Measurements from ENCODE around the gene IQSEC3.

The IQSEC3 gene

DNA sequence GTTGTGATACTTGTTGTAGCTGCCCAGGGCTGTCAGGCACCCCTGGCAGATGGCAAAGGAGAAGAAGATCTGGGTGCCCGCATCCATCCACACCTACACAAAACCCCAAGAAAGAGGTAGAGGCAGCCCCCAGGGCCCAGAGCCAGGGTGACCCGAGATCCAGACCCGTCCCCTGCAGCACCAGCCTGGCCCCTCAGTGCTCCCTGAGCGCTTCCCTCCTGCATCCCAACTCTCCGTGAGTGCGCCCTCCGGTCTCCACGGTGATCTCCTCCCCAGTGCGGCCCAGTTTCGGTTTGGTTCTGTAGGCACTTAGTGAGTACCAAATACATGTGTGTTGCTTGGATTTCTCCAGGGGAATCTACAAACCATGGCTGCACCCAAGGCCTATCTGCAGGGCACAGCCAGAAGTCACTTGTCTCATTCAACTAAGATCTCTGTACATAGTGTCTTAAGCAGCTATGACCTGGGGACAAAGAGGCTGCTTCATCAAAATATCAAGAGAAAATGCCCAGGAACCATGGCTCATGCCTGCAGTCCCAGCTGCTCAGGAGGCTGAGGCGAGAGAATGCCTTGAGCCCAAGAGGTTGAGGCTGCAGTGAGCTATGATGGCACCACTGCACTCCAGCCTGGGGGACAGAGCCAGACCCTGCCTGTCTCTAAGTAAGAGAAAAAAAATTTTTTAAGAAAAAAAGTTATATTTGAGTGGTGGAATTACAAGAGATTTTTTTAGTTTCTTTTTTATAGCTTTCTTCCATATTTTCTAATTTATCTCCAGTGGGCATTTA is 131.5 kb downstream of the IQSEC3 start:
- TF ChIP-seq, protein P1, sequence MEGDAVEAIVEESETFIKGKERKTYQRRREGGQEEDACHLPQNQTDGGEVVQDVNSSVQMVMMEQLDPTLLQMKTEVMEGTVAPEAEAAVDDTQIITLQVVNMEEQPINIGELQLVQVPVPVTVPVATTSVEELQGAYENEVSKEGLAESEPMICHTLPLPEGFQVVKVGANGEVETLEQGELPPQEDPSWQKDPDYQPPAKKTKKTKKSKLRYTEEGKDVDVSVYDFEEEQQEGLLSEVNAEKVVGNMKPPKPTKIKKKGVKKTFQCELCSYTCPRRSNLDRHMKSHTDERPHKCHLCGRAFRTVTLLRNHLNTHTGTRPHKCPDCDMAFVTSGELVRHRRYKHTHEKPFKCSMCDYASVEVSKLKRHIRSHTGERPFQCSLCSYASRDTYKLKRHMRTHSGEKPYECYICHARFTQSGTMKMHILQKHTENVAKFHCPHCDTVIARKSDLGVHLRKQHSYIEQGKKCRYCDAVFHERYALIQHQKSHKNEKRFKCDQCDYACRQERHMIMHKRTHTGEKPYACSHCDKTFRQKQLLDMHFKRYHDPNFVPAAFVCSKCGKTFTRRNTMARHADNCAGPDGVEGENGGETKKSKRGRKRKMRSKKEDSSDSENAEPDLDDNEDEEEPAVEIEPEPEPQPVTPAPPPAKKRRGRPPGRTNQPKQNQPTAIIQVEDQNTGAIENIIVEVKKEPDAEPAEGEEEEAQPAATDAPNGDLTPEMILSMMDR (IDR thresholded peaks at IDR 0.05; ENCODE audit: borderline replicate concordance, extremely low read depth, low read length, poor library complexity, severe bottlenecking) = no peak
- TF ChIP-seq EZH2 (IDR thresholded peaks at IDR 0.05; ENCODE audit: borderline replicate concordance, low read depth, low read length, severe bottlenecking) = no peak

DNA sequence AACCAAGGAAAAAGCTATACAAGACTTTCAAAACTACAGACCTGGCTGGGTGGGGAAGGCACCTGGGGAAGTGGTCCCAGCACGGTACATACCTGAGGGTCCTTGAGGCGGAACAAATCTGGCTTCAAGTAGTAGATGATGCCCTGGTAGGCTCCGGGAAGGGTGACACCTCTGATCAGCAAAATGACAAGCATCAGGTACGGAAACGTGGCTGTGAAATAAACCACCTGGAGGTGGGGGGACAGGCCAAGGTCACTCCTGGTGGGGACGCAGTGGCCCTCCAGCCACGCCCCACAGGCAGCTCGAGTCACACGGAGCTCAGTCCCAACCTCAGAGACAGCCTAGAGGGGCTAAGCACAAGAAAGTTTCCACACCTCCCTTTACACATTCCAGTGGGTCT is 132.1 kb downstream of the IQSEC3 start:
- Histone ChIP-seq H4K20me1 (ENCODE audit: insufficient read depth, low read length) (0 out of 2 replicates have a peak, but pooled peaks cover 5% of the 10 kb centered on the region), H2AFZ (ENCODE audit: low read depth, low read length) (no peak overlapping the region), H3K4me2 (ENCODE audit: insufficient read depth, low read length) (no peak overlapping the region), H3K27me3 (ENCODE audit: insufficient read depth, low read length, poor library complexity) (no peaks in the 10 kb centered on the region), H3K79me2 (ENCODE audit: insufficient read depth, low read length) (no peaks in the 10 kb centered on the region), H3K9me3 (ENCODE audit: insufficient read depth, low read length, severe bottlenecking) (no peaks in the 10 kb centered on the region), H3K4me3 (ENCODE audit: low read depth in 1 of 2, low read length in 2 of 2) (no peak overlapping the region), H3K36me3 (ENCODE audit: insufficient read depth, low read length) (no peaks in the 10 kb centered on the region), H3K9ac (ENCODE audit: low read depth, low read length) (no peak overlapping the region), H3K27ac (ENCODE audit: low read length) (no peak overlapping the region), H3K4me1 (ENCODE audit: insufficient read depth, low read length) (no peaks in the 10 kb centered on the region)
- DNase-seq = no peak
- no peak for TF ChIP-seq EZH2 (IDR thresholded peaks at IDR 0.05; ENCODE audit: borderline replicate concordance, low read depth, low read length, severe bottlenecking)
- TF ChIP-seq, protein P1 (IDR thresholded peaks at IDR 0.05; ENCODE audit: borderline replicate concordance, extremely low read depth, low read length, poor library complexity, severe bottlenecking) = no peak
- ATAC-seq (ENCODE audit: insufficient read depth, low read depth) = no peak

More for the DNA sequence above, 131.5 kb downstream of the IQSEC3 start:
- Histone ChIP-seq H3K36me3 (ENCODE audit: insufficient read depth, low read length) (no peaks in the 10 kb centered on the region), H4K20me1 (ENCODE audit: insufficient read depth, low read length) (0 out of 2 replicates have a peak, but pooled peaks cover 5% of the 10 kb centered on the region), H3K9ac (ENCODE audit: low read depth, low read length) (no peak overlapping the region), H3K4me3 (ENCODE audit: low read depth in 1 of 2, low read length in 2 of 2) (no peak overlapping the region), H3K4me1 (ENCODE audit: insufficient read depth, low read length) (no peaks in the 10 kb centered on the region), H3K4me2 (ENCODE audit: insufficient read depth, low read length) (no peak overlapping the region), H3K79me2 (ENCODE audit: insufficient read depth, low read length) (no peaks in the 10 kb centered on the region), H3K9me3 (ENCODE audit: insufficient read depth, low read length, severe bottlenecking) (no peaks in the 10 kb centered on the region), H2AFZ (ENCODE audit: low read depth, low read length) (no peak overlapping the region), H3K27me3 (ENCODE audit: insufficient read depth, low read length, poor library complexity) (no peaks in the 10 kb centered on the region), H3K27ac (ENCODE audit: low read length) (no peak overlapping the region)
- DNase-seq (no peak), ATAC-seq (ENCODE audit: insufficient read depth, low read depth) (no peak)

DNA sequence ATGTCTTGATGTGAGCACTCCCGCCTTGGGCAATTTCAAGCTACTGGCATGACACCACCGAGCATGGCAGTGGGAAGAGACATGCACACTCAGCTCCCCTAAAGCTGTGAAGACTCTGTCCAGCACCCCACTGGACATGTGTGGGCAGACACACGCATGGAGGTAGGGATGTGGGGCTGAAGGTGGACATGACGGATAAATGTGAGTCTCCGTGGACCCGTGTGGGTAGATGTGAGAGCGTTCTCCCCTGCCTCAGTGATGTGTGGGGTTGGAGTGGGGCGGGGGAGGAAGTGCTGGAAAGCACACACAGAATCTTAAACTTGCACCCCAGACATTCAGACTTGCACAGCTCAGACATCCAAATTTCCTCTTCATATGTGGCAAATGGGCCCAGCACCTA is 134.8 kb downstream of the IQSEC3 start:
- no peaks in the 10 kb centered on the region for H3K9me3 ChIP-seq (ENCODE audit: insufficient read depth, low read length, severe bottlenecking)
- no peaks in the 10 kb centered on the region for H3K4me1 ChIP-seq (ENCODE audit: insufficient read depth, low read length)
- DNase-seq (no peak), ATAC-seq (ENCODE audit: insufficient read depth, low read depth) (no peak)
- no peak overlapping the region for H3K4me3 ChIP-seq (ENCODE audit: low read depth in 1 of 2, low read length in 2 of 2)
- TF ChIP-seq, protein P1 (IDR thresholded peaks at IDR 0.05; ENCODE audit: borderline replicate concordance, extremely low read depth, low read length, poor library complexity, severe bottlenecking) = no peak
- no peak for TF ChIP-seq EZH2 (IDR thresholded peaks at IDR 0.05; ENCODE audit: borderline replicate concordance, low read depth, low read length, severe bottlenecking)
- no peaks in the 10 kb centered on the region for H3K27me3 ChIP-seq (ENCODE audit: insufficient read depth, low read length, poor library complexity)
- no peak overlapping the region for H3K27ac ChIP-seq (ENCODE audit: low read length)
- no peaks in the 10 kb centered on the region for H3K79me2 ChIP-seq (ENCODE audit: insufficient read depth, low read length)
- no peak overlapping the region for H2AFZ ChIP-seq (ENCODE audit: low read depth, low read length)
- H3K9ac ChIP-seq (ENCODE audit: low read depth, low read length) = no peak overlapping the region
- H3K4me2 ChIP-seq (ENCODE audit: insufficient read depth, low read length) = no peak overlapping the region
- 0 out of 2 replicates have a peak, but pooled peaks cover 5% of the 10 kb centered on the region for H4K20me1 ChIP-seq (ENCODE audit: insufficient read depth, low read length)
- no peaks in the 10 kb centered on the region for H3K36me3 ChIP-seq (ENCODE audit: insufficient read depth, low read length)

All from DND-41 (cell line).